Memory B cell (primary cell): ENCODE results near the gene ISG20L2.

Source experiments
- ATAC-seq: fragments of 150-1000 bp; cut with Tn5 transposase; 2 replicates; pipeline ENCODE4 v1.10.0; 2021; ENCODE audit warnings: low read depth, mild to moderate bottlenecking, moderate library complexity
- DNase-seq, 2 donors: peaks; one replicate each; pipeline ENCODE4 v3.0.0; 2022; ENCODE audit warnings: low spot score in 2 of 2
- H3K27ac Mint-ChIP-seq: one replicate; pipeline ENCODE4 v1.8.0; 2022; ENCODE audit warnings: mild to moderate bottlenecking, moderate library complexity, mixed read lengths
- H3K27me3 Mint-ChIP-seq: one replicate; pipeline ENCODE4 v1.8.0; 2022; ENCODE audit warnings: mixed read lengths
- H3K36me3 Mint-ChIP-seq: one replicate; pipeline ENCODE4 v1.8.0; 2022; ENCODE audit warnings: mild to moderate bottlenecking, mixed read lengths
- H3K4me1 Mint-ChIP-seq: one replicate; pipeline ENCODE4 v1.8.0; 2022; ENCODE audit warnings: mixed read lengths
- H3K4me3 Mint-ChIP-seq: one replicate; pipeline ENCODE4 v1.8.0; 2022; ENCODE audit warnings: mild to moderate bottlenecking, moderate library complexity, mixed read lengths
- H3K9me3 Mint-ChIP-seq: one replicate; pipeline ENCODE4 v1.8.0; 2022; ENCODE audit warnings: mixed read lengths

Gene ISG20L2

GRCh38 chr1:156711011-156711817 is 17.4 kb downstream of the ISG20L2 start:
- DNase-seq (no peak), ATAC-seq (no peak)
- Mint-ChIP-seq H3K36me3 (peaks cover 12% of the 10 kb centered on the region), H3K27me3 (no peaks in the 10 kb centered on the region), H3K4me1 (peaks cover 9% of the 10 kb centered on the region), H3K9me3 (no peaks in the 10 kb centered on the region), H3K4me3 (no peak overlapping the region), H3K27ac (no peak overlapping the region)

- ATAC-seq: no peak
- Mint-ChIP-seq H3K27ac (peak overlapping the region; percentile 36), H3K9me3 (no peaks in the 10 kb centered on the region), H3K4me3 (no peak overlapping the region), H3K36me3 (peaks cover 2% of the 10 kb centered on the region), H3K4me1 (peaks cover 10% of the 10 kb centered on the region), H3K27me3 (no peaks in the 10 kb centered on the region)
- no peak for DNase-seq
Observed at GRCh38 chr1:156709757-156710489, 18.6 kb downstream of the ISG20L2 start.

- Mint-ChIP-seq H3K27ac (peak overlapping the region; percentile 36), H3K9me3 (no peaks in the 10 kb centered on the region), H3K36me3 (no peaks in the 10 kb centered on the region), H3K4me1 (peaks cover 15% of the 10 kb centered on the region), H3K27me3 (peaks cover 4% of the 10 kb centered on the region), H3K4me3 (no peak overlapping the region)
- no peak for DNase-seq
- no peak for ATAC-seq
Observed at GRCh38 chr1:156709031-156709430, 19.5 kb downstream of the ISG20L2 start.

GRCh38 chr1:156708218-156708661 is 20.3 kb downstream of the ISG20L2 start:
- H3K27ac Mint-ChIP-seq: no peak overlapping the region
- no peak overlapping the region for H3K4me3 Mint-ChIP-seq
- peaks cover 8% of the 10 kb centered on the region for H3K27me3 Mint-ChIP-seq
- ATAC-seq: no peak
- H3K9me3 Mint-ChIP-seq: no peaks in the 10 kb centered on the region
- no peaks in the 10 kb centered on the region for H3K36me3 Mint-ChIP-seq
- DNase-seq: no peak
- H3K4me1 Mint-ChIP-seq: peaks cover 15% of the 10 kb centered on the region

DNA sequence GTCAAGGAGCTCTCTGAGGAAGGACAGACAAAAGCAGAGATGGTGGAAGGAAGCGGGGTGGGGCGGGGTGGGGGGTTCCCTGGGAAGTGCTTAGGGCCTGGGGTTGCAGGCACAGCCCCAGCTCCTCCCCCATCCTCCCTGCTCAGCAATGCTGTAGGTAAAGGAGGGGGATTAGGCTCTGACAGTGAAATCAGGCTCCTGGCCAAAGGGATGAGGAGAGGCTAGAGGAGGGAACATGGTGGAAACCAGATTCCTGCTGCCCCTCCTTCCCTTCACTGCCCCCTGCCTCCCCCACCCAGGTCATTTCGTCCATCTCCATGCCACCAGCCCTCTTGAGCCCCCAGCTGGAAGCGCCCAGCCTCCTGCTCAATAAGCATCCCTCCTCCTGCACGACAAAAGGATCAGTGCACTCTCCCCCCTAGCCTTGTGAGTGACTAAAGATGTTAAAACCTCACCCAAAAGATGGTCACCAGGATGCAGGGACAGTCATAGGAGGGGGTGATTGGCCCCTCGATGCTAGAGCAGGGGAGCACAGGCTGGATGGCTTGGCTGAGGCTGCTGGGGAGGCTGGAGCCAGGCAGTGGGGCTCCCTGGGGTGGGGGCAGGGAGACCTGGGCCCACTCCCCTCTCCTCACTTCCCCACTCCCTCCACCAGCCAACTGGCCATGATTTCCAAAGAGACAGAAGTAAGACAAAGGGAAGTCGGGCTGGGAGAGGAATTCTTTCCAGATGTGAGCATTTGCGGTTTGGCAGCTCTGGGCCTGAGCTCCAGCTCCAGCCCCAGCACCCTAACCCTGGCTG is 20.9 kb downstream of the ISG20L2 start:
- DNase-seq (no peak), ATAC-seq (no peak)
- no peaks in the 10 kb centered on the region for H3K9me3 Mint-ChIP-seq
- no peak overlapping the region for H3K4me3 Mint-ChIP-seq
- no peak overlapping the region for H3K27ac Mint-ChIP-seq
- peaks cover 15% of the 10 kb centered on the region for H3K4me1 Mint-ChIP-seq
- H3K36me3 Mint-ChIP-seq: no peaks in the 10 kb centered on the region
- H3K27me3 Mint-ChIP-seq: peaks cover 10% of the 10 kb centered on the region

DNA sequence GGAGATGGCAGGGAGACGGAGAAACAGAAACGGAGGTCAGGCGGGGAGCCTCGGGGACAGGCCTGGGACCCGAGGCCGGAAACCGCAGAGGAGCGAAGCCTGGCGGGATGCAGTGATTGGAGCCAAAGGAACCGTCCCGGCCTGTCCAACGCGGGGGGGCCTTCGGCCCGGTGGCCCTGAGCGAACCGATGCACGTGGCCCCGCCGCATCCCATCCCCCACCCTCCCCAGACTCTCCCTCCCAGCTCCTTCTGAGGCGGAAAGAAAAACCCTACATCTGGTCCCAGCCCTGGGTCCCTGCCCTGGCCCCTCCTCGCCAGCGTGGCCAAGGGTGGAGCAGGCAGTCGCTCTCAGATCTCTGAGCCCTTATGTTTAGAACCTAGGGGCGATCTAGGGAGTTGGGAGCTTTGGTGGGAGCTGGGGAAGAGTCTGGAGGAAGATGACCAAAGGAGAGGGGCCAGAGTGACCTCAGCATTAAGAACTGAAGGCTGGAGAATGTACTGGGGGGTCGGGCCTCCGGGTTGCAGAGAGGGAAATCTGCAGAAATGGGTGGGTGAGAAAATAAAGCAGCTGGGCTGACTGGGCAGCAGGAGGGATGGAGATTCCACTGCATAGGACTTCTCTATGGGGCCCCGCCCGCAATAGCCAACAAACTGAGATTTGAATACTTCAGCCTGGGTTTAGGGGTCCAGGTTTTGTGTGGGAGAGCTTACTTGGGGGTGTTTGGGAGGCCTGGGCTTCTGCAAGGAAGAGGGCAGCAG is 21.7 kb downstream of the ISG20L2 start:
- peak overlapping the region; percentile 67 for H3K27ac Mint-ChIP-seq
- DNase-seq: no peak

GRCh38 chr1:156705918-156706656 is 22.5 kb downstream of the ISG20L2 start:
- no peaks in the 10 kb centered on the region for H3K9me3 Mint-ChIP-seq
- ATAC-seq: peak; percentile 78
- H3K4me1 Mint-ChIP-seq: peaks cover 15% of the 10 kb centered on the region
- H3K4me3 Mint-ChIP-seq: peak overlapping the region; percentile 93
- DNase-seq: peak; percentile 63 to 68
- H3K27me3 Mint-ChIP-seq: peaks cover 14% of the 10 kb centered on the region
- no peaks in the 10 kb centered on the region for H3K36me3 Mint-ChIP-seq
- H3K27ac Mint-ChIP-seq: peak overlapping the region; percentile 67

More for the DNA sequence above, 21.7 kb downstream of the ISG20L2 start:
- peak; percentile 8 for ATAC-seq
- Mint-ChIP-seq H3K36me3 (no peaks in the 10 kb centered on the region), H3K27me3 (peaks cover 10% of the 10 kb centered on the region), H3K4me3 (peak overlapping the region; percentile 93), H3K4me1 (peaks cover 15% of the 10 kb centered on the region), H3K9me3 (no peaks in the 10 kb centered on the region)

DNA sequence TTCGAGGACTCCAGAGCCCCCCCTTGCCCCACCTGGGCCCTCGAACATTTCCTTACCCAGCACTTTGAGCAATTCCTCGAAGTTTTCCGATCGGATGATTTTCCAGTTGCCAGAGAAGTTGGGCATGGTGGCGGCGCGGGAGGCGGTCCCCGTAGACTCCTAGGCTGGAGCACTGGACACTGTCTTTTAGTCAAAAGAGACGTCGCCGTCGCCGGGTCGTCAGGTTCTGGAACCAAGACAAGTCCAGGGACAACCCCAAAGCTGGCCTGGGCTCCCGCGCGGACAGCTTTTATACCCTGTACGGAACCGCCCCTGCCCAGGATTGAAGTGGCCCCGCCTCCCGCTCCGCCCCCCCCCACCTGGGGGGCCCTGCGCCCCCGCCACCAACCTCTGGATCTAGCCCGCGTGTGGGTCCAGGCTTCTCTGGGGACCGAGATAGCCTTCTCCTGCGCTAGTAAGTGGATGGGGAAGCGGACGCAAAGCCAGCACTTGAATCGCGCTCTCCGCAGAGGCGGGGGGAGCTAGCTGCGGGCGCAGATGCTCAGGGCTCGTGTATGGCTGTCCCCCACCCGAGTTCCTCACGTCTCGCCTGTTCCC is 23.1 kb downstream of the ISG20L2 start, which contains the start of gene CRABP2:
Gene CRABP2, minus strand, starts transcription at position 263 of the 597 bp plus-strand sequence. Its CDS starts 137 bp downstream, at position 126.
- H3K36me3 Mint-ChIP-seq: no peaks in the 10 kb centered on the region
- peak within 1 kb of the TSS; percentile 93 for H3K4me3 Mint-ChIP-seq
- DNase-seq (no peak), ATAC-seq (peak; percentile 59)
- no peaks in the 10 kb centered on the region for H3K9me3 Mint-ChIP-seq
- peaks cover 15% of the 10 kb centered on the region for H3K4me1 Mint-ChIP-seq
- H3K27ac Mint-ChIP-seq: peak within 1 kb of the TSS; percentile 67
- H3K27me3 Mint-ChIP-seq: peaks cover 17% of the 10 kb centered on the region

- no peak overlapping the region for H3K27ac Mint-ChIP-seq
- DNase-seq (no peak), ATAC-seq (no peak)
- no peaks in the 10 kb centered on the region for H3K9me3 Mint-ChIP-seq
- H3K4me1 Mint-ChIP-seq: peaks cover 15% of the 10 kb centered on the region
- H3K27me3 Mint-ChIP-seq: peaks cover 17% of the 10 kb centered on the region
- H3K4me3 Mint-ChIP-seq: peak overlapping the region; percentile 93
- no peaks in the 10 kb centered on the region for H3K36me3 Mint-ChIP-seq
Observed at GRCh38 chr1:156704930-156705320, 23.6 kb downstream of the ISG20L2 start.

GRCh38 chr1:156704166-156704711 is 24.3 kb downstream of the ISG20L2 start:
- ATAC-seq (no peak), DNase-seq (no peak)
- H3K27ac Mint-ChIP-seq: no peak overlapping the region
- no peaks in the 10 kb centered on the region for H3K9me3 Mint-ChIP-seq
- peak overlapping the region; percentile 32 for H3K4me3 Mint-ChIP-seq
- H3K4me1 Mint-ChIP-seq: peaks cover 15% of the 10 kb centered on the region
- H3K27me3 Mint-ChIP-seq: peaks cover 21% of the 10 kb centered on the region
- no peaks in the 10 kb centered on the region for H3K36me3 Mint-ChIP-seq

- ATAC-seq (no peak), DNase-seq (no peak)
- no peaks in the 10 kb centered on the region for H3K9me3 Mint-ChIP-seq
- peak overlapping the region; percentile 21 for H3K4me3 Mint-ChIP-seq
- H3K27me3 Mint-ChIP-seq: peaks cover 26% of the 10 kb centered on the region
- peaks cover 15% of the 10 kb centered on the region for H3K4me1 Mint-ChIP-seq
- peaks cover 4% of the 10 kb centered on the region for H3K36me3 Mint-ChIP-seq
- H3K27ac Mint-ChIP-seq: no peak overlapping the region
Observed at GRCh38 chr1:156703741-156704140, 24.8 kb downstream of the ISG20L2 start.

DNA sequence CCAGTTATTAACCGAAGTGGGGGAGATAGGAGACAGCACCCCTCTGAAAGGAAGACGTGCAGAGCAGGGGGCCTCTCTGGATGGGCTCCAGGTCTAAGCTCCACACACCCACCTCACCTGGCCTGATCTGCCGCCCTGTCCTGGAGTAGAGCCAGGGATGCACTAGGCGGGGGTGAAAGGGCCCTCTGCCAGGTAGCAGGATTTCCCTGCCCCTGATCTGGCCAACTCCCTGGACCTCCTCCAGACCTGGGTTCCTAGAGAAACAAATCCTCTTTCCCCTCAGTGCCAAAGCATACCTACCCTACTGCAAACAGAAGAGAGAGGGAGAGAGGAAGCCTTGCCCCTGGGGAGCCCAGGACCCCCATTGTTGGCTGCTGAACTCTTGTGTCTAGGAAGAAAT is 25.2 kb downstream of the ISG20L2 start:
- H3K4me3 Mint-ChIP-seq: no peak overlapping the region

More for the DNA sequence above, 25.2 kb downstream of the ISG20L2 start:
- Mint-ChIP-seq H3K4me1 (peaks cover 15% of the 10 kb centered on the region), H3K36me3 (peaks cover 4% of the 10 kb centered on the region), H3K9me3 (no peaks in the 10 kb centered on the region), H3K27ac (no peak overlapping the region), H3K27me3 (peaks cover 27% of the 10 kb centered on the region)
- ATAC-seq (no peak), DNase-seq (no peak)
